Measurements from ENCODE around the gene SPRN. TPM values are rescaled to one million over a fixed set of nuclear protein-coding genes. Genes with fewer than 3 reads are reported as not detected.

SPRN gene
- polyA plus RNA-seq, 2 of the 4 experiments (the other 2 are of a cell fraction): 0.06 to 0.15 TPM

DNA sequence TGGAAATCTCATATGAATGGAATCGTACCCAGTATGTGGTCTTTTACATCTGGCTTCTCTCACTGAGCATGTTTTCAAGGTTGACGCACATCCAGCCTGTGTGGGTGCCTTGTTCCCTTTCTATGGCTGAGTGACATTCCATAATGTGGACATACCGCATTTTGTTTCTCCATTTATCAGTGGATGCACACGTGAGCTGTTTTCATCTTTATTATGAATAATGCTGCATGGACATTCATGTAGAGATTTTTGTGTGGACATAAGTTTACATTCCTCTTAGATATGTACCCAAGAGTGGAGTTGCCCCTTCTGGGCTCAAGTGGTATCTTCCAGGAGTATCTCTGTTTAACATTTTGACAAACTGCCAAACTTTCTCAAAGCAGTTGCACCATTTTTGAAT is 28.0 kb upstream of the SPRN start:
- ChIA-PET POLR2A (no interaction called here), CTCF (no interaction called here)
- FAIRE-seq: no peak
- H3K27ac ChIP-seq: no peak overlapping the region
- H3K9me3 ChIP-seq: peaks cover 25% of the 10 kb centered on the region
- WGBS (ENCODE audit: missing lambda C conversion rate): 29% methylated on average over 4 of the region's 4 CpGs
- H3K4me2 ChIP-seq: no peak overlapping the region
- DNase-seq (ENCODE audit: low read depth in 1 of 2, low spot score in 1 of 2): no peak
- TF ChIP-seq RFX5 (IDR thresholded peaks at IDR 0.05) (no peak), ESRRA (IDR thresholded peaks at IDR 0.05; ENCODE audit: borderline replicate concordance, low read length) (no peak), HMGXB4 (CRISPR knock-in tag; IDR thresholded peaks at IDR 0.05; ENCODE audit: borderline replicate concordance) (no peak), MYC (IDR thresholded peaks at IDR 0.05; ENCODE audit: borderline replicate concordance, low read length) (no peak), NR3C1 (IDR thresholded peaks at IDR 0.05) (no peak), RNF2 (IDR thresholded peaks at IDR 0.05; ENCODE audit: borderline replicate concordance, low read depth) (no peak), ATOH8 (CRISPR knock-in tag; IDR thresholded peaks at IDR 0.05; ENCODE audit: low read depth) (no peak), NPAS2 (CRISPR knock-in tag; IDR thresholded peaks at IDR 0.05; ENCODE audit: borderline replicate concordance) (no peak), SMC3 (IDR thresholded peaks at IDR 0.05) (no peak), POLR2A (IDR thresholded peaks at IDR 0.05; ENCODE audit: low read length) (no peak), EP300 (IDR thresholded peaks at IDR 0.05) (no peak), BHLHE40 (IDR thresholded peaks at IDR 0.05; ENCODE audit: low read depth, low read length) (no peak)
- TF ChIP-seq, protein P1, sequence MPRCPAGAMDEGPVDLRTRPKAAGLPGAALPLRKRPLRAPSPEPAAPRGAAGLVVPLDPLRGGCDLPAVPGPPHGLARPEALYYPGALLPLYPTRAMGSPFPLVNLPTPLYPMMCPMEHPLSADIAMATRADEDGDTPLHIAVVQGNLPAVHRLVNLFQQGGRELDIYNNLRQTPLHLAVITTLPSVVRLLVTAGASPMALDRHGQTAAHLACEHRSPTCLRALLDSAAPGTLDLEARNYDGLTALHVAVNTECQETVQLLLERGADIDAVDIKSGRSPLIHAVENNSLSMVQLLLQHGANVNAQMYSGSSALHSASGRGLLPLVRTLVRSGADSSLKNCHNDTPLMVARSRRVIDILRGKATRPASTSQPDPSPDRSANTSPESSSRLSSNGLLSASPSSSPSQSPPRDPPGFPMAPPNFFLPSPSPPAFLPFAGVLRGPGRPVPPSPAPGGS (IDR thresholded peaks at IDR 0.05): no peak
- TF ChIP-seq, protein P2, sequence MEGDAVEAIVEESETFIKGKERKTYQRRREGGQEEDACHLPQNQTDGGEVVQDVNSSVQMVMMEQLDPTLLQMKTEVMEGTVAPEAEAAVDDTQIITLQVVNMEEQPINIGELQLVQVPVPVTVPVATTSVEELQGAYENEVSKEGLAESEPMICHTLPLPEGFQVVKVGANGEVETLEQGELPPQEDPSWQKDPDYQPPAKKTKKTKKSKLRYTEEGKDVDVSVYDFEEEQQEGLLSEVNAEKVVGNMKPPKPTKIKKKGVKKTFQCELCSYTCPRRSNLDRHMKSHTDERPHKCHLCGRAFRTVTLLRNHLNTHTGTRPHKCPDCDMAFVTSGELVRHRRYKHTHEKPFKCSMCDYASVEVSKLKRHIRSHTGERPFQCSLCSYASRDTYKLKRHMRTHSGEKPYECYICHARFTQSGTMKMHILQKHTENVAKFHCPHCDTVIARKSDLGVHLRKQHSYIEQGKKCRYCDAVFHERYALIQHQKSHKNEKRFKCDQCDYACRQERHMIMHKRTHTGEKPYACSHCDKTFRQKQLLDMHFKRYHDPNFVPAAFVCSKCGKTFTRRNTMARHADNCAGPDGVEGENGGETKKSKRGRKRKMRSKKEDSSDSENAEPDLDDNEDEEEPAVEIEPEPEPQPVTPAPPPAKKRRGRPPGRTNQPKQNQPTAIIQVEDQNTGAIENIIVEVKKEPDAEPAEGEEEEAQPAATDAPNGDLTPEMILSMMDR (IDR thresholded peaks at IDR 0.05): no peak
- TF ChIP-seq, protein P3, sequence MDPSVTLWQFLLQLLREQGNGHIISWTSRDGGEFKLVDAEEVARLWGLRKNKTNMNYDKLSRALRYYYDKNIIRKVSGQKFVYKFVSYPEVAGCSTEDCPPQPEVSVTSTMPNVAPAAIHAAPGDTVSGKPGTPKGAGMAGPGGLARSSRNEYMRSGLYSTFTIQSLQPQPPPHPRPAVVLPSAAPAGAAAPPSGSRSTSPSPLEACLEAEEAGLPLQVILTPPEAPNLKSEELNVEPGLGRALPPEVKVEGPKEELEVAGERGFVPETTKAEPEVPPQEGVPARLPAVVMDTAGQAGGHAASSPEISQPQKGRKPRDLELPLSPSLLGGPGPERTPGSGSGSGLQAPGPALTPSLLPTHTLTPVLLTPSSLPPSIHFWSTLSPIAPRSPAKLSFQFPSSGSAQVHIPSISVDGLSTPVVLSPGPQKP (IDR thresholded peaks at IDR 0.05; ENCODE audit: low read depth, low read length): no peak
- TF ChIP-seq, protein P4, sequence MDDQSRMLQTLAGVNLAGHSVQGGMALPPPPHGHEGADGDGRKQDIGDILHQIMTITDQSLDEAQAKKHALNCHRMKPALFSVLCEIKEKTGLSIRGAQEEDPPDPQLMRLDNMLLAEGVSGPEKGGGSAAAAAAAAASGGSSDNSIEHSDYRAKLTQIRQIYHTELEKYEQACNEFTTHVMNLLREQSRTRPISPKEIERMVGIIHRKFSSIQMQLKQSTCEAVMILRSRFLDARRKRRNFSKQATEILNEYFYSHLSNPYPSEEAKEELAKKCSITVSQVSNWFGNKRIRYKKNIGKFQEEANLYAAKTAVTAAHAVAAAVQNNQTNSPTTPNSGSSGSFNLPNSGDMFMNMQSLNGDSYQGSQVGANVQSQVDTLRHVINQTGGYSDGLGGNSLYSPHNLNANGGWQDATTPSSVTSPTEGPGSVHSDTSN (IDR thresholded peaks at IDR 0.05): no peak
- TF ChIP-seq, protein P5, sequence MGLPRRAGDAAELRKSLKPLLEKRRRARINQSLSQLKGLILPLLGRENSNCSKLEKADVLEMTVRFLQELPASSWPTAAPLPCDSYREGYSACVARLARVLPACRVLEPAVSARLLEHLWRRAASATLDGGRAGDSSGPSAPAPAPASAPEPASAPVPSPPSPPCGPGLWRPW (IDR thresholded peaks at IDR 0.05): no peak
- H3K4me1 ChIP-seq: no peaks in the 10 kb centered on the region
- no peak for ATAC-seq
- no peak overlapping the region for H3K4me3 ChIP-seq

- Histone ChIP-seq H3K9me3 (peaks cover 36% of the 10 kb centered on the region), H3K4me2 (no peak overlapping the region), H3K27ac (no peak overlapping the region), H3K4me3 (no peak overlapping the region), H3K4me1 (no peaks in the 10 kb centered on the region)
- 15% methylated on average over 4 of the region's 4 CpGs for WGBS (ENCODE audit: missing lambda C conversion rate)
- ATAC-seq: no peak
- POLR2A ChIA-PET: no interaction called here
- FAIRE-seq: no peak
- CTCF ChIA-PET: no interaction called here
- DNase-seq (ENCODE audit: low read depth in 1 of 2, low spot score in 1 of 2): no peak
- TF ChIP-seq REST (IDR thresholded peaks at IDR 0.05) (no peak), ATOH8 (CRISPR knock-in tag; IDR thresholded peaks at IDR 0.05; ENCODE audit: low read depth) (no peak), MAX (IDR thresholded peaks at IDR 0.05) (no peak)
- TF ChIP-seq, protein P6, sequence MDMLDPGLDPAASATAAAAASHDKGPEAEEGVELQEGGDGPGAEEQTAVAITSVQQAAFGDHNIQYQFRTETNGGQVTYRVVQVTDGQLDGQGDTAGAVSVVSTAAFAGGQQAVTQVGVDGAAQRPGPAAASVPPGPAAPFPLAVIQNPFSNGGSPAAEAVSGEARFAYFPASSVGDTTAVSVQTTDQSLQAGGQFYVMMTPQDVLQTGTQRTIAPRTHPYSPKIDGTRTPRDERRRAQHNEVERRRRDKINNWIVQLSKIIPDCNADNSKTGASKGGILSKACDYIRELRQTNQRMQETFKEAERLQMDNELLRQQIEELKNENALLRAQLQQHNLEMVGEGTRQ (IDR thresholded peaks at IDR 0.05): no peak
These were observed 26.9 kb upstream of the SPRN start for GRCh38 chr10:133451346-133451745.
